GM12878 (cell line): ENCODE results near the gene CYP2C19. TPM values are rescaled to one million over a fixed set of nuclear protein-coding genes. Genes with fewer than 3 reads are reported as not detected.

Experiments
- ATAC-seq: fragments of 200-7000 bp; cut with Tn5 transposase; 3 replicates; pipeline ENCODE4 v1.9.1; 2020; ENCODE audit warnings: mild to moderate bottlenecking, moderate library complexity
- BruUV-seq: library from RNA; stranded (reverse); fragments of 400-500 nt; replicated peaks from 2 replicates; lab custom pipeline; 2021; lab: Mats Ljungman, UMichigan
- CTCF ChIA-PET: fragments of 300-600 bp; sonication (Branson Sonifier 250); formaldehyde crosslinking; extraction: SDS; loops from one replicate; lab custom pipeline; 2021; ENCODE audit warnings: inconsistent platforms; lab: Yijun Ruan, JAX
- POLR2A ChIA-PET: fragments of 350-600 bp; formaldehyde crosslinking; extraction: SDS; loops from one replicate; lab custom pipeline; 2021; ENCODE audit warnings: inconsistent platforms; lab: Charles Lee
- RAD21 ChIA-PET: fragments of 300-600 bp; sonication (Branson Sonifier 250); formaldehyde crosslinking; loops from one replicate; lab custom pipeline; 2023; ENCODE audit warnings: antibody characterized with exemption; ENCODE audit not compliant: unreplicated experiment; lab: Charles Lee
- SMC1A ChIA-PET: fragments of 300-600 bp; sonication (Branson Sonifier 250); formaldehyde crosslinking; loops from one replicate; lab custom pipeline; 2023; ENCODE audit not compliant: unreplicated experiment, uncharacterized antibody; lab: Charles Lee
- DNase-seq: peaks from one replicate; pipeline ENCODE4 v3.0.0-alpha.2; 2011; ENCODE audit warnings: low read depth, low spot score
- FAIRE-seq: peaks from 3 replicates; lab custom pipeline; 2011; peaks lifted over from hg19 to GRCh38; lab: Jason Lieb, UNC
- H2AFZ ChIP-seq: 2 replicates; pipeline ENCODE4 v1.6.0; 2011; ENCODE audit warnings: low read depth, low read length, control low read depth; ENCODE audit not compliant: control insufficient read depth
- H3K27ac ChIP-seq: 2 replicates; pipeline ENCODE4 v1.5.1; 2011; ENCODE audit warnings: control low read depth; ENCODE audit not compliant: control insufficient read depth, insufficient read depth
- H3K27me3 ChIP-seq, 2 experiments: replicated peaks in 1 of 2; 2 replicates each; pipeline versions ENCODE4 v1.6.0 to v1.6.1; 2011; ENCODE audit warnings: low read length in 1 of 2; ENCODE audit not compliant: control insufficient read depth in 2 of 2, insufficient read depth in 2 of 2
- H3K36me3 ChIP-seq, 2 experiments: 2 replicates each; pipeline ENCODE4 v1.5.1; 2011; ENCODE audit warnings: low read length in 1 of 2; ENCODE audit not compliant: control insufficient read depth in 2 of 2, insufficient read depth in 2 of 2
- H3K4me1 ChIP-seq: 2 replicates; pipeline ENCODE4 v1.6.1; 2011; ENCODE audit warnings: mild to moderate bottlenecking, low read length, moderate library complexity, mixed read lengths; ENCODE audit not compliant: control insufficient read depth, insufficient read depth
- H3K4me2 ChIP-seq: 2 replicates; pipeline ENCODE4 v1.6.0; 2011; ENCODE audit warnings: control low read depth; ENCODE audit not compliant: control insufficient read depth, insufficient read depth
- H3K4me3 ChIP-seq: fragments of 200-600 bp; sonication (generic); 2 replicates; pipeline ENCODE4 v1.5.1; 2016
- H3K79me2 ChIP-seq: 2 replicates; pipeline ENCODE4 v1.6.0; 2011; ENCODE audit warnings: low read length; ENCODE audit not compliant: control insufficient read depth, insufficient read depth
- H3K9ac ChIP-seq: 2 replicates; pipeline ENCODE4 v1.8.0; 2011; ENCODE audit warnings: low read length, control low read depth, mixed read lengths; ENCODE audit not compliant: control insufficient read depth, insufficient read depth
- H3K9me3 ChIP-seq: replicated peaks from 3 replicates; pipeline ENCODE4 v1.5.1; 2011; ENCODE audit warnings: mild to moderate bottlenecking, low read length; ENCODE audit not compliant: control insufficient read depth, insufficient read depth
- H4K20me1 ChIP-seq: 2 replicates; pipeline ENCODE4 v1.6.0; 2011; ENCODE audit not compliant: control insufficient read depth, insufficient read depth
- CHD1 ChIP-seq: IDR thresholded peaks from 2 replicates; pipeline ENCODE4 v1.6.1; 2012; ENCODE audit warnings: low read depth, low read length, improper control_type of control experiment
- DPF2 ChIP-seq: fragments of 450-650 bp; IDR thresholded peaks from 2 replicates; pipeline ENCODE4 v1.6.1; 2017; ENCODE audit warnings: mild to moderate bottlenecking
- MXI1 ChIP-seq: fragments of 150-350 bp; IDR thresholded peaks from 2 replicates; pipeline ENCODE4 v1.6.1; 2011; ENCODE audit warnings: low read depth, mild to moderate bottlenecking, inconsistent platforms, low read length, improper control_type of control experiment
- NFIC ChIP-seq: IDR thresholded peaks from 2 replicates; pipeline ENCODE4 v1.6.1; 2012; ENCODE audit warnings: low read depth, mild to moderate bottlenecking, inconsistent platforms, low read length, moderate library complexity
- NRF1 ChIP-seq: conservative IDR thresholded peaks from 2 replicates; pipeline ENCODE4 v1.6.1; 2011; ENCODE audit warnings: mild to moderate bottlenecking, low read depth, low read length, improper control_type of control experiment
- POU2F2 ChIP-seq: IDR thresholded peaks from 3 replicates; pipeline ENCODE4 v1.6.1; 2011; ENCODE audit warnings: low read depth, mild to moderate bottlenecking, low read length, borderline replicate concordance
- RAD21 ChIP-seq: IDR thresholded peaks from 2 replicates; pipeline ENCODE4 v1.6.1; 2011; ENCODE audit warnings: mild to moderate bottlenecking, low read depth, low read length, moderate library complexity; ENCODE audit not compliant: insufficient read depth
- SMARCA5 ChIP-seq: fragments of 450-650 bp; IDR thresholded peaks from 2 replicates; pipeline ENCODE4 v1.6.1; 2017; ENCODE audit warnings: mild to moderate bottlenecking
- SMC3 ChIP-seq: IDR thresholded peaks from 2 replicates; pipeline ENCODE4 v1.6.1; 2011; ENCODE audit warnings: low read length, improper control_type of control experiment, borderline replicate concordance
- SRF ChIP-seq, 2 experiments: IDR thresholded peaks; 2 replicates each; pipeline ENCODE4 v1.6.1; 2011; ENCODE audit warnings: low read depth in 2 of 2, low read length in 2 of 2, mild to moderate bottlenecking in 1 of 2, moderate library complexity in 1 of 2
- TCF3 ChIP-seq: IDR thresholded peaks from 2 replicates; pipeline ENCODE4 v1.6.1; 2012; ENCODE audit warnings: low read depth, mild to moderate bottlenecking, low read length, borderline replicate concordance; ENCODE audit not compliant: insufficient read depth
- ZBED1 ChIP-seq: IDR thresholded peaks from 2 replicates; pipeline ENCODE4 v1.6.1; 2016; ENCODE audit warnings: borderline replicate concordance
- ZNF622 ChIP-seq: fragments of 450-650 bp; IDR thresholded peaks from 2 replicates; pipeline ENCODE4 v1.6.1; 2017; ENCODE audit warnings: mild to moderate bottlenecking, inconsistent platforms
- WGBS: methylation state at CpG from one replicate; pipeline ENCODE4 v1.1.6; 2016; ENCODE audit warnings: low lambda C conversion rate; ENCODE audit not compliant: insufficient replicate concordance, insufficient coverage; ENCODE audit errors: missing lambda C conversion rate; 5-methylcytosine and 5-hydroxymethylcytosine counted together
- in situ Hi-C: fragments of 300-500 bp; cut with MboI; formaldehyde crosslinking; loops from 9 replicates; pipeline ENCODE4 v1.14.3; 2018; ENCODE audit warnings: mixed read lengths
- intact Hi-C: fragments of 100-400 bp; cut with micrococcal nuclease; formaldehyde crosslinking; loops from one replicate; pipeline ENCODE4 v1.14.2; 2022; ENCODE audit not compliant: unreplicated experiment
- polyA plus RNA-seq, 11 experiments: library from polyadenylated mRNA; depleted of rRNA in 4 of 11; unstranded in 6 of 11; stranded (reverse) in 5 of 11; fragments of >200 nt; fragmentation: Nextera tagmentation in 4 of 11; fragmentation: Illumina TruSeq in 1 of 11; extraction: Ambion mirVana in 4 of 11; extraction: Trizol in 1 of 11; gene quantifications; 1 replicate in 1 of 11; 2 replicates in 10 of 11; pipeline versions ENCODE4 v1.2.1 to v1.2.3, GENCODE V29; 2011 to 2016; ENCODE audit warnings: inconsistent platforms in 2 of 11, missing spikeins in 2 of 11, low read depth in 1 of 11
- total RNA-seq, 4 experiments: library from RNA; depleted of rRNA in 3 of 4; stranded (reverse); fragments of >200 nt in 3 of 4; fragmentation: Illumina TruSeq in 1 of 4; extraction: Trizol in 1 of 4; gene quantifications; 2 replicates each; pipeline versions ENCODE4 v1.2.1 to v1.2.3, GENCODE V29; 2013 to 2021
- TF ChIP-seq, protein P1 (sequence below): fragments of 450-650 bp; IDR thresholded peaks from 2 replicates; pipeline ENCODE4 v1.6.1; 2014; ENCODE audit warnings: mild to moderate bottlenecking
- TF ChIP-seq, protein P2 (sequence below): fragments of 450-650 bp; IDR thresholded peaks from 2 replicates; pipeline ENCODE4 v1.6.1; 2017; ENCODE audit warnings: mild to moderate bottlenecking, moderate library complexity

The CYP2C19 gene
- total and polyA plus RNA-seq, 10 of the 15 experiments (the other 5 are each of a cell fraction or from before 2014, with no cell fraction given): not detected

- no peak for TF ChIP-seq RAD21
- TF ChIP-seq, protein P1, sequence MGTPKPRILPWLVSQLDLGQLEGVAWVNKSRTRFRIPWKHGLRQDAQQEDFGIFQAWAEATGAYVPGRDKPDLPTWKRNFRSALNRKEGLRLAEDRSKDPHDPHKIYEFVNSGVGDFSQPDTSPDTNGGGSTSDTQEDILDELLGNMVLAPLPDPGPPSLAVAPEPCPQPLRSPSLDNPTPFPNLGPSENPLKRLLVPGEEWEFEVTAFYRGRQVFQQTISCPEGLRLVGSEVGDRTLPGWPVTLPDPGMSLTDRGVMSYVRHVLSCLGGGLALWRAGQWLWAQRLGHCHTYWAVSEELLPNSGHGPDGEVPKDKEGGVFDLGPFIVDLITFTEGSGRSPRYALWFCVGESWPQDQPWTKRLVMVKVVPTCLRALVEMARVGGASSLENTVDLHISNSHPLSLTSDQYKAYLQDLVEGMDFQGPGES: no peak
These were observed 88.8 kb downstream of the CYP2C19 start (continued) for GRCh38 chr10:94851263-94851662.

GRCh38 chr10:94852438-94852837, 90.0 kb downstream of the CYP2C19 start:
- RAD21 ChIA-PET: no interaction called here
- no peak for TF ChIP-seq SMC3
- no peak for TF ChIP-seq NRF1
- no peak for TF ChIP-seq ZBED1
- TF ChIP-seq SRF (IDR thresholded peaks at IDR 0.05; ENCODE audit: low read depth in 2 of 2, low read length in 2 of 2): no peak
- TF ChIP-seq SMARCA5: no peak
- TF ChIP-seq NFIC: no peak
- no peak for TF ChIP-seq ZNF622
- no peak for TF ChIP-seq CHD1
- TF ChIP-seq, protein P2, sequence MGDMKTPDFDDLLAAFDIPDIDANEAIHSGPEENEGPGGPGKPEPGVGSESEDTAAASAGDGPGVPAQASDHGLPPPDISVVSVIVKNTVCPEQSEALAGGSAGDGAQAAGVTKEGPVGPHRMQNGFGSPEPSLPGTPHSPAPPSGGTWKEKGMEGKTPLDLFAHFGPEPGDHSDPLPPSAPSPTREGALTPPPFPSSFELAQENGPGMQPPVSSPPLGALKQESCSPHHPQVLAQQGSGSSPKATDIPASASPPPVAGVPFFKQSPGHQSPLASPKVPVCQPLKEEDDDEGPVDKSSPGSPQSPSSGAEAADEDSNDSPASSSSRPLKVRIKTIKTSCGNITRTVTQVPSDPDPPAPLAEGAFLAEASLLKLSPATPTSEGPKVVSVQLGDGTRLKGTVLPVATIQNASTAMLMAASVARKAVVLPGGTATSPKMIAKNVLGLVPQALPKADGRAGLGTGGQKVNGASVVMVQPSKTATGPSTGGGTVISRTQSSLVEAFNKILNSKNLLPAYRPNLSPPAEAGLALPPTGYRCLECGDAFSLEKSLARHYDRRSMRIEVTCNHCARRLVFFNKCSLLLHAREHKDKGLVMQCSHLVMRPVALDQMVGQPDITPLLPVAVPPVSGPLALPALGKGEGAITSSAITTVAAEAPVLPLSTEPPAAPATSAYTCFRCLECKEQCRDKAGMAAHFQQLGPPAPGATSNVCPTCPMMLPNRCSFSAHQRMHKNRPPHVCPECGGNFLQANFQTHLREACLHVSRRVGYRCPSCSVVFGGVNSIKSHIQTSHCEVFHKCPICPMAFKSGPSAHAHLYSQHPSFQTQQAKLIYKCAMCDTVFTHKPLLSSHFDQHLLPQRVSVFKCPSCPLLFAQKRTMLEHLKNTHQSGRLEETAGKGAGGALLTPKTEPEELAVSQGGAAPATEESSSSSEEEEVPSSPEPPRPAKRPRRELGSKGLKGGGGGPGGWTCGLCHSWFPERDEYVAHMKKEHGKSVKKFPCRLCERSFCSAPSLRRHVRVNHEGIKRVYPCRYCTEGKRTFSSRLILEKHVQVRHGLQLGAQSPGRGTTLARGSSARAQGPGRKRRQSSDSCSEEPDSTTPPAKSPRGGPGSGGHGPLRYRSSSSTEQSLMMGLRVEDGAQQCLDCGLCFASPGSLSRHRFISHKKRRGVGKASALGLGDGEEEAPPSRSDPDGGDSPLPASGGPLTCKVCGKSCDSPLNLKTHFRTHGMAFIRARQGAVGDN: no peak
- TF ChIP-seq TCF3: no peak
- TF ChIP-seq DPF2: no peak
- no peak for TF ChIP-seq POU2F2
- no peak for TF ChIP-seq MXI1
- in situ Hi-C loops: no loop called here
- 36% methylated on average over 3 of the region's 3 CpGs for WGBS
- intact Hi-C loops: no loop called here
- SMC1A ChIA-PET: no interaction called here
- POLR2A ChIA-PET: no interaction called here
- Histone ChIP-seq H3K4me3 (no peak overlapping the region), H3K9ac (no peak overlapping the region), H4K20me1 (no peaks in the 10 kb centered on the region), H2AFZ (no peak overlapping the region), H3K79me2 (no peaks in the 10 kb centered on the region), H3K4me1 (no peaks in the 10 kb centered on the region), H3K4me2 (no peak overlapping the region), H3K36me3 (no peaks in the 10 kb centered on the region), H3K9me3 (no peaks in the 10 kb centered on the region), H3K27me3 (no peaks in the 10 kb centered on the region), H3K27ac (no peak overlapping the region)
- CTCF ChIA-PET: no interaction called here
- no peak for DNase-seq
- no peak for FAIRE-seq
- ATAC-seq: no peak
- no TSS peak for BruUV-seq
